ENCODE data around the gene GK. TPM values are rescaled to one million over a fixed set of nuclear protein-coding genes. Genes with fewer than 3 reads are reported as not detected.

The GK gene
- total RNA-seq, 1 experiment from 2014 or later: 7.5 TPM

- no peak overlapping the region for H3K27ac Mint-ChIP-seq
- H3K4me3 Mint-ChIP-seq: no peak overlapping the region
- POLR2A ChIA-PET: no interaction called here
- TF ChIP-seq ETV6 (CRISPR knock-in tag; IDR thresholded peaks at IDR 0.05) (no peak), SMAD4 (CRISPR knock-in tag; IDR thresholded peaks at IDR 0.05) (no peak), NR2C2 (CRISPR knock-in tag; IDR thresholded peaks at IDR 0.05) (no peak), IRF2 (CRISPR knock-in tag; IDR thresholded peaks at IDR 0.05; ENCODE audit: borderline replicate concordance, low read depth) (no peak)
- ATAC-seq: no peak
- 0 out of 2 replicates have a peak, but pooled peaks cover 7% of the 10 kb centered on the region for H3K9me3 Mint-ChIP-seq
- peaks cover 6% of the 10 kb centered on the region for H3K4me1 Mint-ChIP-seq
- H3K36me3 Mint-ChIP-seq: no peaks in the 10 kb centered on the region
- no peaks in the 10 kb centered on the region for H3K27me3 Mint-ChIP-seq (ENCODE audit: low read depth)
- CTCF ChIA-PET: no interaction called here
- no peak for DNase-seq (ENCODE audit: low spot score)
Measured at GRCh38 chrX:30612250-30612655, 41.0 kb upstream of the GK start.

- H3K9me3 Mint-ChIP-seq: 0 out of 2 replicates have a peak, but pooled peaks cover 7% of the 10 kb centered on the region
- POLR2A ChIA-PET: no interaction called here
- CTCF ChIA-PET: no interaction called here
- ATAC-seq: no peak
- TF ChIP-seq MYBL2 (CRISPR knock-in tag; IDR thresholded peaks at IDR 0.05) (no peak), MLX (CRISPR knock-in tag; IDR thresholded peaks at IDR 0.05) (no peak), ZNF138 (CRISPR knock-in tag; conservative IDR thresholded peaks at IDR 0.05) (no peak), ZNF512 (CRISPR knock-in tag; IDR thresholded peaks at IDR 0.05; ENCODE audit: borderline replicate concordance) (no peak), NFATC4 (CRISPR knock-in tag; IDR thresholded peaks at IDR 0.05) (no peak), IRF2 (CRISPR knock-in tag; IDR thresholded peaks at IDR 0.05; ENCODE audit: borderline replicate concordance, low read depth) (no peak), ZNF317 (CRISPR knock-in tag; IDR thresholded peaks at IDR 0.05; ENCODE audit: borderline replicate concordance, low read depth) (no peak), ZNF396 (CRISPR knock-in tag; IDR thresholded peaks at IDR 0.05; ENCODE audit: borderline replicate concordance) (no peak), CREB1 (CRISPR knock-in tag; IDR thresholded peaks at IDR 0.05) (no peak), USF1 (CRISPR knock-in tag; IDR thresholded peaks at IDR 0.05) (no peak), ARID4B (CRISPR knock-in tag; IDR thresholded peaks at IDR 0.05; ENCODE audit: borderline replicate concordance) (no peak), E2F5 (CRISPR knock-in tag; IDR thresholded peaks at IDR 0.05) (no peak), SP1 (CRISPR knock-in tag; conservative IDR thresholded peaks at IDR 0.05) (no peak), GTF2I (CRISPR knock-in tag; conservative IDR thresholded peaks at IDR 0.05) (no peak), ZNF423 (CRISPR knock-in tag; IDR thresholded peaks at IDR 0.05) (no peak), ETV6 (CRISPR knock-in tag; IDR thresholded peaks at IDR 0.05) (no peak), RELA (CRISPR knock-in tag; IDR thresholded peaks at IDR 0.05; ENCODE audit: borderline replicate concordance) (no peak), ZNF671 (CRISPR knock-in tag; IDR thresholded peaks at IDR 0.05) (no peak), JUN (CRISPR knock-in tag; IDR thresholded peaks at IDR 0.05) (no peak), ZSCAN18 (CRISPR knock-in tag; IDR thresholded peaks at IDR 0.05) (no peak)
- H3K27ac Mint-ChIP-seq: no peak overlapping the region
- H3K36me3 Mint-ChIP-seq: no peaks in the 10 kb centered on the region
- DNase-seq (ENCODE audit: low spot score): no peak
- H3K4me3 Mint-ChIP-seq: no peak overlapping the region
- no peaks in the 10 kb centered on the region for H3K27me3 Mint-ChIP-seq (ENCODE audit: low read depth)
- peaks cover 12% of the 10 kb centered on the region for H3K4me1 Mint-ChIP-seq
Measured at GRCh38 chrX:30613721-30614120, 39.5 kb upstream of the GK start.
